ENCODE results near the gene PPP2R2C. TPM values are rescaled to one million over a fixed set of nuclear protein-coding genes. Genes with fewer than 3 reads are reported as not detected.

Gene PPP2R2C
- total RNA-seq, 6 experiments from 2014 or later = 0.12 to 0.27 TPM; not detected in 4

DNA sequence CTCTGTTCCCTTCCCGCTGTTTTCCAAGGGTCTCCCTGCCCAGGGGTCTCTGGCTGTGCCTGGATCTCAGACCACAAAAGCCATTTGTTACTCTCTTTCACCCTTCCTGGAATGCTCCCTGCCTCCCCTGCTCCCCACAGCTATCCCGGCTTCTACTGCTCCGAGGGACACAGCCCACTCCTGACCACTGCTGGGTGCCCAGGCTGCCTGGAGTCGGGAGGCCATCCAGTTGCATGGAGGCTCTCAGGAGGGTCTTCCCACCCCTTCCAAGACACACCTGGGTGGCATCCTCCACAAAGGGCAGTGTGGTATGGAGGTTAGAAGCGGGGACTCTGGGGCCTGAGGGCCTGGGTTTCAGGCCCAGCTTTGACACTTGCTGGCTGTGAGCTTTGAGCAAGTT, 101.1 kb downstream of the PPP2R2C start:
- 43% methylated on average over 4 of the region's 5 CpGs for WGBS (ENCODE audit: insufficient coverage, low coverage, low lambda C conversion rate, missing lambda C conversion rate)
- intact Hi-C loops (cut with DNase I) = no loop called here

GRCh38 chr4:6369924-6370645, 102.3 kb downstream of the PPP2R2C start:
- Histone ChIP-seq H3K27ac (no peak overlapping the region), H3K9me3 (no peaks in the 10 kb centered on the region), H3K36me3 (no peaks in the 10 kb centered on the region), H3K27me3 (no peaks in the 10 kb centered on the region), H3K4me3 (no peak overlapping the region), H3K4me1 (no peaks in the 10 kb centered on the region)
- TF ChIP-seq, protein P1, sequence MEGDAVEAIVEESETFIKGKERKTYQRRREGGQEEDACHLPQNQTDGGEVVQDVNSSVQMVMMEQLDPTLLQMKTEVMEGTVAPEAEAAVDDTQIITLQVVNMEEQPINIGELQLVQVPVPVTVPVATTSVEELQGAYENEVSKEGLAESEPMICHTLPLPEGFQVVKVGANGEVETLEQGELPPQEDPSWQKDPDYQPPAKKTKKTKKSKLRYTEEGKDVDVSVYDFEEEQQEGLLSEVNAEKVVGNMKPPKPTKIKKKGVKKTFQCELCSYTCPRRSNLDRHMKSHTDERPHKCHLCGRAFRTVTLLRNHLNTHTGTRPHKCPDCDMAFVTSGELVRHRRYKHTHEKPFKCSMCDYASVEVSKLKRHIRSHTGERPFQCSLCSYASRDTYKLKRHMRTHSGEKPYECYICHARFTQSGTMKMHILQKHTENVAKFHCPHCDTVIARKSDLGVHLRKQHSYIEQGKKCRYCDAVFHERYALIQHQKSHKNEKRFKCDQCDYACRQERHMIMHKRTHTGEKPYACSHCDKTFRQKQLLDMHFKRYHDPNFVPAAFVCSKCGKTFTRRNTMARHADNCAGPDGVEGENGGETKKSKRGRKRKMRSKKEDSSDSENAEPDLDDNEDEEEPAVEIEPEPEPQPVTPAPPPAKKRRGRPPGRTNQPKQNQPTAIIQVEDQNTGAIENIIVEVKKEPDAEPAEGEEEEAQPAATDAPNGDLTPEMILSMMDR (IDR thresholded peaks at IDR 0.05) = no peak
- no peak for TF ChIP-seq POLR2A (IDR thresholded peaks at IDR 0.05)
- intact Hi-C loops (cut with DNase I) = no loop called here
- ATAC-seq (no peak), DNase-seq (no peak)
- 43% methylated on average over 2 of the region's 17 CpGs for WGBS (ENCODE audit: insufficient coverage, low coverage, low lambda C conversion rate, missing lambda C conversion rate)

More for the DNA sequence above, 101.1 kb downstream of the PPP2R2C start:
- Histone ChIP-seq H3K27me3 (no peaks in the 10 kb centered on the region), H3K4me1 (no peaks in the 10 kb centered on the region), H3K27ac (no peak overlapping the region), H3K36me3 (no peaks in the 10 kb centered on the region), H3K4me3 (no peak overlapping the region), H3K9me3 (no peaks in the 10 kb centered on the region)
- ATAC-seq = no peak
- no peak for DNase-seq
- no peak for TF ChIP-seq POLR2A (IDR thresholded peaks at IDR 0.05)
- TF ChIP-seq, protein P1 (IDR thresholded peaks at IDR 0.05) = no peak

GRCh38 chr4:6369511-6369910, 102.9 kb downstream of the PPP2R2C start:
- intact Hi-C loops (cut with DNase I) = no loop called here
- TF ChIP-seq POLR2A (IDR thresholded peaks at IDR 0.05) = no peak
- TF ChIP-seq, protein P1 (IDR thresholded peaks at IDR 0.05) = no peak
- Histone ChIP-seq H3K36me3 (no peaks in the 10 kb centered on the region), H3K9me3 (no peaks in the 10 kb centered on the region), H3K4me1 (no peaks in the 10 kb centered on the region), H3K27me3 (no peaks in the 10 kb centered on the region), H3K4me3 (no peak overlapping the region), H3K27ac (no peak overlapping the region)
- peak in 1 of 3 donors; percentile 39 for DNase-seq
- no peak for ATAC-seq
- WGBS (ENCODE audit: insufficient coverage, low coverage, low lambda C conversion rate, missing lambda C conversion rate) = 37% methylated on average over 2 of the region's 8 CpGs

- TF ChIP-seq POLR2A (IDR thresholded peaks at IDR 0.05) = no peak
- TF ChIP-seq, protein P1 (IDR thresholded peaks at IDR 0.05) = no peak
- 28% methylated on average over 3 of the region's 8 CpGs for WGBS (ENCODE audit: insufficient coverage, low coverage, low lambda C conversion rate, missing lambda C conversion rate)
- no peaks in the 10 kb centered on the region for H3K36me3 ChIP-seq
- ATAC-seq = no peak
- peak in 1 of 3 donors; percentile 15 for DNase-seq
- intact Hi-C loops (cut with DNase I) = no loop called here
- no peaks in the 10 kb centered on the region for H3K4me1 ChIP-seq
- H3K27me3 ChIP-seq = no peaks in the 10 kb centered on the region
- H3K4me3 ChIP-seq = no peak overlapping the region
- H3K9me3 ChIP-seq = no peaks in the 10 kb centered on the region
- no peak overlapping the region for H3K27ac ChIP-seq
These were observed 103.4 kb downstream of the PPP2R2C start for GRCh38 chr4:6369035-6369434.

Measured in right lobe of liver (tissue), 6 donors.